ENCODE data around the gene IQSEC1.
A peak's percentile ranks its signal among the peaks of the same experiment; 100 is the strongest.

The IQSEC1 gene

DNA sequence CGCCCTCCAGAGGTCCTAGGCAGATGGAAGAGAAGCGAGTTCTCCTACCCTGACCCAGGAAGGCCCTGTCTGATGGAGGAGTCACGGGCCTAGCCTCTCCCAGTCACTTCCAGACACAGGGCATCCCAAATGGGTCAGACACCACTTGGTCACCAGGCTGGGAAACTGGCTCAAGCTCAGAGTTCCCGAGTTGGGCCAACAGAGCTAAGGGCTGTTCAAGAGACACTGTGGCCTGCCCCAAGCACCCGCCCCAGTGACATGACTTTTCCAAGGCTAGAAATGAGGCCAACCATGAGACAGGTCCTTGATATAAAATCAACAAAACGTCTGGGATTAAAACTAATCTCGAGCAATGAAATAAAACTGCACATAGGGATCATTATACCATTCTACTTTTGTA lies 113.8 kb downstream of the IQSEC1 start:
- ChIA-PET CTCF (interaction anchor here (0.6 to 25.0 kb wide), 7 partner anchors 9 to 326 kb away, joined by 3 to 400 read pairs (median 7); no protein-coding TSS in a partner anchor), POLR2A (interaction anchor here (0.7 to 0.8 kb wide), 2 partner anchors 20 to 29 kb away, joined by 3 read pairs; no protein-coding TSS in a partner anchor)
- peaks cover 15 to 89% (median 74%) of the 10 kb centered on the region in 4 experiments for H3K4me1 ChIP-seq (ENCODE audit: control extremely low read depth in 1 of 4, control insufficient read depth in 4 of 4, insufficient read depth in 4 of 4, low read length in 3 of 4)

GRCh38 chr3:12957824-12958792 lies 115.1 kb downstream of the IQSEC1 start:
- ChIA-PET CTCF (interaction anchor here (0.6 to 25.0 kb wide), 4 partner anchors 12 to 37 kb away, joined by 3 to 400 read pairs (median 6); no protein-coding TSS in a partner anchor), POLR2A (interaction anchor here (0.6 kb wide), 1 partner anchor 313 kb away, joined by 3 read pairs; no protein-coding TSS in a partner anchor)
- no peaks in the 10 kb centered on the region for H3K27me3 ChIP-seq (replicated peaks in 2 of 5; ENCODE audit: control insufficient read depth in 4 of 5, insufficient read depth in 5 of 5, low read length in 4 of 5)
- peaks cover 12 to 86% (median 71%) of the 10 kb centered on the region in 4 experiments for H3K4me1 ChIP-seq (ENCODE audit: control extremely low read depth in 1 of 4, control insufficient read depth in 4 of 4, insufficient read depth in 4 of 4, low read length in 3 of 4)
- no peak for DNase-seq
- no peak overlapping the region for H3K4me3 ChIP-seq (ENCODE audit: control insufficient read depth in 1 of 7, extremely low read depth in 1 of 7, insufficient read depth in 4 of 7, low read depth in 2 of 7, low read length in 6 of 7)
- no peaks in the 10 kb centered on the region for H3K9me3 ChIP-seq (ENCODE audit: control extremely low read depth in 1 of 5, control insufficient read depth in 4 of 5, insufficient read depth in 2 of 5, low read depth in 1 of 5, low read length in 4 of 5)
- 95% methylated on average over 7 of the region's 13 CpGs for WGBS (ENCODE audit: insufficient coverage)
- H3K27ac ChIP-seq (ENCODE audit: insufficient read depth in 1 of 2, low read depth in 1 of 2, low read length in 2 of 2, poor library complexity in 1 of 2, severe bottlenecking in 2 of 2) = no peak overlapping the region
- H3K36me3 ChIP-seq (ENCODE audit: control insufficient read depth in 4 of 4, insufficient read depth in 4 of 4, low read length in 3 of 4) = no peaks in the 10 kb centered on the region

More for the DNA sequence above, 113.8 kb downstream of the IQSEC1 start:
- H3K27me3 ChIP-seq (replicated peaks in 2 of 5; ENCODE audit: control insufficient read depth in 4 of 5, insufficient read depth in 5 of 5, low read length in 4 of 5) = no peaks in the 10 kb centered on the region
- H3K4me3 ChIP-seq (ENCODE audit: control insufficient read depth in 1 of 7, extremely low read depth in 1 of 7, insufficient read depth in 4 of 7, low read depth in 2 of 7, low read length in 6 of 7) = peak overlapping the region in 2 of 7 experiments; percentile 36 to 58
- H3K9me3 ChIP-seq (ENCODE audit: control extremely low read depth in 1 of 5, control insufficient read depth in 4 of 5, insufficient read depth in 2 of 5, low read depth in 1 of 5, low read length in 4 of 5) = no peaks in the 10 kb centered on the region
- no peak overlapping the region for H3K27ac ChIP-seq (ENCODE audit: insufficient read depth in 1 of 2, low read depth in 1 of 2, low read length in 2 of 2, poor library complexity in 1 of 2, severe bottlenecking in 2 of 2)
- H3K36me3 ChIP-seq (ENCODE audit: control insufficient read depth in 4 of 4, insufficient read depth in 4 of 4, low read length in 3 of 4) = no peaks in the 10 kb centered on the region
- no peak for DNase-seq
- WGBS (ENCODE audit: insufficient coverage) = 63% methylated on average over 5 of the region's 7 CpGs

GRCh38 chr3:12957339-12957738 lies 115.9 kb downstream of the IQSEC1 start:
- Histone ChIP-seq H3K36me3 (ENCODE audit: control insufficient read depth in 4 of 4, insufficient read depth in 4 of 4, low read length in 3 of 4) (no peaks in the 10 kb centered on the region), H3K4me3 (ENCODE audit: control insufficient read depth in 1 of 7, extremely low read depth in 1 of 7, insufficient read depth in 4 of 7, low read depth in 2 of 7, low read length in 6 of 7) (no peak overlapping the region), H3K27me3 (replicated peaks in 2 of 5; ENCODE audit: control insufficient read depth in 4 of 5, insufficient read depth in 5 of 5, low read length in 4 of 5) (no peaks in the 10 kb centered on the region), H3K9me3 (ENCODE audit: control extremely low read depth in 1 of 5, control insufficient read depth in 4 of 5, insufficient read depth in 2 of 5, low read depth in 1 of 5, low read length in 4 of 5) (no peaks in the 10 kb centered on the region), H3K4me1 (ENCODE audit: control extremely low read depth in 1 of 4, control insufficient read depth in 4 of 4, insufficient read depth in 4 of 4, low read length in 3 of 4) (peaks cover 12 to 86% (median 68%) of the 10 kb centered on the region in 4 experiments), H3K27ac (ENCODE audit: insufficient read depth in 1 of 2, low read depth in 1 of 2, low read length in 2 of 2, poor library complexity in 1 of 2, severe bottlenecking in 2 of 2) (no peak overlapping the region)
- 98% methylated on average over 5 of the region's 8 CpGs for WGBS (ENCODE audit: insufficient coverage)
- ChIA-PET CTCF (interaction anchor here (0.6 to 25.0 kb wide), 5 partner anchors 9 to 291 kb away, joined by 3 to 400 read pairs (median 3); no protein-coding TSS in a partner anchor), POLR2A (no interaction called here)
- no peak for DNase-seq

DNA sequence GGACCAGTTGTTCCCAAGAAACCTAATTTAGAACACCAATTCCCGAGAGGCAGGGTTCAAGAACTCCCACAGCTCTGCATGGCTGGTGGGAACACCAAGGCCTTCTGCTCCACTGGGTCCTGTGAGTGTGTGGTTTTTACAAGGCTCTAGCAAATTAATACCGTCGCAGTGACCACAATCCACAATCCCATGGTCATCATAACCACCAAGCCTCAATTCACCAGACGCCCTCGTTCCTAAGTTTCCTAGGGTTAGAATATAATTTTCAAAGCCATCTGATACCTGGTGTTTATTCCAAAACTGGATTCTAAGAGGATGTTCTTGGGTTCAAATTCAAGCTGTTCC lies 116.9 kb downstream of the IQSEC1 start:
- no peak for DNase-seq
- Histone ChIP-seq H3K4me1 (ENCODE audit: control extremely low read depth in 1 of 4, control insufficient read depth in 4 of 4, insufficient read depth in 4 of 4, low read length in 3 of 4) (peaks cover 12 to 76% (median 62%) of the 10 kb centered on the region in 4 experiments), H3K9me3 (ENCODE audit: control extremely low read depth in 1 of 5, control insufficient read depth in 4 of 5, insufficient read depth in 2 of 5, low read depth in 1 of 5, low read length in 4 of 5) (no peaks in the 10 kb centered on the region), H3K27ac (ENCODE audit: insufficient read depth in 1 of 2, low read depth in 1 of 2, low read length in 2 of 2, poor library complexity in 1 of 2, severe bottlenecking in 2 of 2) (no peak overlapping the region), H3K27me3 (replicated peaks in 2 of 5; ENCODE audit: control insufficient read depth in 4 of 5, insufficient read depth in 5 of 5, low read length in 4 of 5) (no peaks in the 10 kb centered on the region), H3K36me3 (ENCODE audit: control insufficient read depth in 4 of 4, insufficient read depth in 4 of 4, low read length in 3 of 4) (no peaks in the 10 kb centered on the region), H3K4me3 (ENCODE audit: control insufficient read depth in 1 of 7, extremely low read depth in 1 of 7, insufficient read depth in 4 of 7, low read depth in 2 of 7, low read length in 6 of 7) (no peak overlapping the region)
- POLR2A ChIA-PET = no interaction called here
- CTCF ChIA-PET = interaction anchor here (0.7 to 25.0 kb wide), 5 partner anchors 10 to 49 kb away, joined by 3 to 400 read pairs (median 3); no protein-coding TSS in a partner anchor
- 83% methylated on average over 2 of the region's 5 CpGs for WGBS (ENCODE audit: insufficient coverage)

DNA sequence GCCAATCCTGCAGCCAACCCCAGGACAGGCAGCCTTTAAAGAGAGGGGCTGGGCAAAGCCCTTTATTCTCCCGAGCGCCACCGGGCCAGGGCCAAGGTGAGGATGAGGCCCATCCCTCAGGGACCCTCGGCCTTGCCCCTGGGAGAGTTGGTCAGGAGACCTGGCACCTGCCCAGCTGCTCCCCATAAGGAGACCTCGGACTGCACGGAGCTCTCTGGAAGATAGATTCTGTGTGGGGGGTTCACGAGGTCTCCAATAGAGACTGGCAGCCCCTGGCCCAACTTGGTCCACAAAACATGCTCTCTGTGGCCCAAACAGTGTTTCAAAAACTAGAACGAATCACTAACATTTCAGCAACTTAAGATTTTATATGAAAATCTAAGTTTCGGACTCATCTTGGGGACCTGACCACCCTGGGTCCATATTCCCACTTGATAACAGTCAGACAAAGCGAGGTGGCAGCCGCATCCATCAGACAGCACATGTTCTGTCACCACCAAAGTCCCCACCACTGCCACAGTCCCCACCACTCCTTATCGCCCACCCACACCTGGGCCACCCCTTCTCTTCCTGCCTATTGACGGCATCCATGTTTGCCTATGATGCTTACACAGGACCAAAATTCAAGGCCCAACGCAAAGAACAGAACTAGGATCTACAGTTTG lies 117.4 kb downstream of the IQSEC1 start:
- peak in 1 of 3 donors; percentile 23 for DNase-seq
- CTCF ChIA-PET = interaction anchor here (1.0 to 25.0 kb wide), 6 partner anchors 11 to 40 kb away, joined by 3 to 400 read pairs (median 8); no protein-coding TSS in a partner anchor
- POLR2A ChIA-PET = interaction anchor here (1.1 kb wide), 1 partner anchor 15 kb away, joined by 3 read pairs; no protein-coding TSS in a partner anchor
- H3K27me3 ChIP-seq (replicated peaks in 2 of 5; ENCODE audit: control insufficient read depth in 4 of 5, insufficient read depth in 5 of 5, low read length in 4 of 5) = no peaks in the 10 kb centered on the region
- 71% methylated on average over 13 of the region's 14 CpGs for WGBS (ENCODE audit: insufficient coverage)
- H3K4me3 ChIP-seq (ENCODE audit: control insufficient read depth in 1 of 7, extremely low read depth in 1 of 7, insufficient read depth in 4 of 7, low read depth in 2 of 7, low read length in 6 of 7) = peak overlapping the region in 2 of 7 experiments; percentile 38 to 43
- H3K36me3 ChIP-seq (ENCODE audit: control insufficient read depth in 4 of 4, insufficient read depth in 4 of 4, low read length in 3 of 4) = no peaks in the 10 kb centered on the region
- H3K9me3 ChIP-seq (ENCODE audit: control extremely low read depth in 1 of 5, control insufficient read depth in 4 of 5, insufficient read depth in 2 of 5, low read depth in 1 of 5, low read length in 4 of 5) = no peaks in the 10 kb centered on the region
- no peak overlapping the region for H3K27ac ChIP-seq (ENCODE audit: insufficient read depth in 1 of 2, low read depth in 1 of 2, low read length in 2 of 2, poor library complexity in 1 of 2, severe bottlenecking in 2 of 2)
- peaks cover 12 to 71% (median 57%) of the 10 kb centered on the region in 4 experiments for H3K4me1 ChIP-seq (ENCODE audit: control extremely low read depth in 1 of 4, control insufficient read depth in 4 of 4, insufficient read depth in 4 of 4, low read length in 3 of 4)

DNA sequence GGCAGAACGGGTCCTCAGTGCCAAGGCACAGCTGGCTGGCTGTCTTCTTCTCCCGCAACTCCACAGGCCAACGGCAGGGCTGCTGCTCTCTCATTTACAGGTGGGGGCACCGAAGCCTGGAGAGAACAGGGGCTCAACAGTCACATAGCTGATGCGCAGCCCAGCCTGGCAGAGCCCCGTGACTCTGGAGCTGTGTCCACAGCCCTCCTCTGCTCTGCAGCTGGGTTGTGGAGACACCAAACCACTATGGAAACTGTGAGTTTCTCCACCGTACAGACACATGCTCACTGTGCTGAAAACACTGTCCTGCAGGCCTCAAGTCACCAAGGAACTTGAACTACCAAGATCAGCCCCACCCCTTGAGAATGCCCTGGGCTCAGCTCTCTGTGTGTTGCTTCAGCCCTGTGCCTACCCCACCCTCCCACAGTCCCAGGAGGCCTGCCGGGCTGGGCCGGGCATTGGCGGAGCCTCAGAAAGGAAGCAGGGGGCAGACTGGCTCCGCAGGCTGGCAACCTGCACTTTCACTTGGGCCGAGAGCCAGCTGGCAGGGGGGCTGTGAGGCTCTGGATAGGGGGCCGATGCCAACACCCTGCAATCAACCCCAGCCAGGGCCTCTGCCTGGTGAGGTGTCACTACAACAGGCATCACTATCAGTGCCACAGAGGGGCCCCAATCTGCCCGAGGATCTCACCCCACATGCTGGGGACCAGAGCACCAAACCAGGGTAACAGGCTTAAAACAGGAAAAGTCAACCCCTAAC lies 118.2 kb downstream of the IQSEC1 start:
- peak overlapping the region in 3 of 7 experiments; percentile 38 to 43 (median 43) for H3K4me3 ChIP-seq (ENCODE audit: control insufficient read depth in 1 of 7, extremely low read depth in 1 of 7, insufficient read depth in 4 of 7, low read depth in 2 of 7, low read length in 6 of 7)
- H3K9me3 ChIP-seq (ENCODE audit: control extremely low read depth in 1 of 5, control insufficient read depth in 4 of 5, insufficient read depth in 2 of 5, low read depth in 1 of 5, low read length in 4 of 5) = no peaks in the 10 kb centered on the region
- H3K4me1 ChIP-seq (ENCODE audit: control extremely low read depth in 1 of 4, control insufficient read depth in 4 of 4, insufficient read depth in 4 of 4, low read length in 3 of 4) = peaks cover 5 to 67% (median 53%) of the 10 kb centered on the region in 4 experiments
- ChIA-PET CTCF (interaction anchor here (0.7 to 25.0 kb wide), 8 partner anchors 11 to 40 kb away, joined by 3 to 400 read pairs (median 5); no protein-coding TSS in a partner anchor), POLR2A (interaction anchor here (0.7 to 1.1 kb wide), 3 partner anchors 16 to 29 kb away, joined by 3 read pairs; no protein-coding TSS in a partner anchor)
- H3K27me3 ChIP-seq (replicated peaks in 2 of 5; ENCODE audit: control insufficient read depth in 4 of 5, insufficient read depth in 5 of 5, low read length in 4 of 5) = no peaks in the 10 kb centered on the region
- no peaks in the 10 kb centered on the region for H3K36me3 ChIP-seq (ENCODE audit: control insufficient read depth in 4 of 4, insufficient read depth in 4 of 4, low read length in 3 of 4)
- peak; percentile 63 to 90 (median 85) for DNase-seq
- no peak overlapping the region for H3K27ac ChIP-seq (ENCODE audit: insufficient read depth in 1 of 2, low read depth in 1 of 2, low read length in 2 of 2, poor library complexity in 1 of 2, severe bottlenecking in 2 of 2)
- WGBS (ENCODE audit: insufficient coverage) = 10% methylated on average over 14 of the region's 14 CpGs
